Measurements from ENCODE around the gene RBM17. TPM values are rescaled to one million over a fixed set of nuclear protein-coding genes. Genes with fewer than 3 reads are reported as not detected.
"Not testable (repeated sequence)": the region's sequence is repeated elsewhere in the genome, so short reads cannot be mapped to it uniquely, and the experiment has no call there.

RBM17 gene
- total RNA-seq, 2 donors from 2014 or later, result 54.5 to 57.0 TPM

GRCh38 chr10:6101181-6101580, 12.3 kb downstream of the RBM17 start:
- Histone ChIP-seq H3K4me1 (peaks cover 1% of the 10 kb centered on the region), H3K9me3 (no peaks in the 10 kb centered on the region), H3K27me3 (no peaks in the 10 kb centered on the region), H3K4me3 (no peak overlapping the region), H3K36me3 (replicated peaks in 1 of 2; ENCODE audit: insufficient read depth in 1 of 2, low read depth in 2 of 2) (peaks cover 0 to 16% of the 10 kb centered on the region in 2 donors), H3K27ac (no peak overlapping the region)
- WGBS, 2 donors, result 86 to 90% methylated on average over 8 of the region's 8 CpGs
- no peak for TF ChIP-seq CTCF (IDR thresholded peaks at IDR 0.05)
- TF ChIP-seq POLR2A (IDR thresholded peaks at IDR 0.05), result no peak
- ATAC-seq, result no peak
- intact Hi-C loops (cut with DNase I), result no loop called here
- no peak for DNase-seq

DNA sequence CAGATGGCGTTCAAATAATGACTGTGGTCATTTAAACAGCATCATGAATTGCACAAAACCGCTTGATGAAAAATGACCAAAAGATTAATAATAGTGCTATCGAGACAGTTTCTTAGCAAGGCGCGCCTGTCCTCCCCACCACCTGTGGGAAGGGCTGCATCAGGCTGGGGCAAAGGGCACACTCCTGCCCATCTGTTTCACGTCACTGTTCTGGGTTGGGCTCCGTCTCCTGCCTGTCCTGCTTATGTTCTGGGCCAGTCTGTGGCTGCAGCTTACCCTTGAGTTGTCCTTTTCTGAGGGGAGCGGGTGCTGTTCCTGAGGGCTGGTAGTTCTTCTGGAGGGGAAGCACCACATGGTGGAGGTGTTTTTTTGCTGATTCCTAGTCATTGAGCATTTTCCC, 13.3 kb downstream of the RBM17 start:
- H3K4me1 ChIP-seq, result no peaks in the 10 kb centered on the region
- no peak for TF ChIP-seq CTCF (IDR thresholded peaks at IDR 0.05)
- no peak for TF ChIP-seq POLR2A (IDR thresholded peaks at IDR 0.05)
- no peaks in the 10 kb centered on the region for H3K27me3 ChIP-seq
- H3K9me3 ChIP-seq, result no peaks in the 10 kb centered on the region
- peaks cover 0 to 16% of the 10 kb centered on the region in 2 donors for H3K36me3 ChIP-seq (replicated peaks in 1 of 2; ENCODE audit: insufficient read depth in 1 of 2, low read depth in 2 of 2)
- 88 to 93% methylated on average over 7 to 8 of the region's 8 CpGs for WGBS, 2 donors
- H3K27ac ChIP-seq, result no peak overlapping the region
- ATAC-seq, result no peak
- DNase-seq, result no peak
- intact Hi-C loops (cut with DNase I), result no loop called here
- H3K4me3 ChIP-seq, result no peak overlapping the region

DNA sequence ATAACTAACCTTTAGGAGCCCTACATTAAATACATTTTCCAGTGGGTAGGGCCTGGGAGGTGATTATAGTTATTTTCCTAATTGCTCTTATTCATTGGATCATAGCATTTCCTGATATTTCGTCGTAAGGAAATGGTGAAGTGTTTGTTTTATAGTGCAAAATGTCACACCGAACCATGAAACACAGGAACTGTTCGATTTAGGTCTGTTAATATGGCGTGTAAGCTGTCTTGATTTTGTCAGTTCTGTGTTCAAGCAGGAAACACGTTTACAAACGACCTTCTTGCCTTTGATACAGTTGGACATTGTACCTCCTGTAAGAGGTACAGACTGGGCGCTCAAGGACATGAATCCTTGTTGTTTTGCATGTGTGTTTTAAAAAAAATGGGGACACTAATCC, 14.8 kb downstream of the RBM17 start:
- TF ChIP-seq POLR2A (IDR thresholded peaks at IDR 0.05) (no peak), CTCF (IDR thresholded peaks at IDR 0.05) (no peak)
- 60 to 65% methylated on average over 8 of the region's 8 CpGs for WGBS, 2 donors
- Histone ChIP-seq H3K36me3 (replicated peaks in 1 of 2; ENCODE audit: insufficient read depth in 1 of 2, low read depth in 2 of 2) (peaks cover 0 to 19% of the 10 kb centered on the region in 2 donors), H3K4me3 (no peak overlapping the region), H3K27ac (no peak overlapping the region), H3K4me1 (no peaks in the 10 kb centered on the region), H3K9me3 (no peaks in the 10 kb centered on the region), H3K27me3 (no peaks in the 10 kb centered on the region)
- DNase-seq (no peak), ATAC-seq (no peak)
- intact Hi-C loops (cut with DNase I), result no loop called here

GRCh38 chr10:6107616-6108015, 18.8 kb downstream of the RBM17 start:
- DNase-seq, H3K9me3 ChIP-seq, H3K27ac ChIP-seq, H3K4me3 ChIP-seq, ATAC-seq, H3K4me1 ChIP-seq, H3K27me3 ChIP-seq: not testable (repeated sequence)
- intact Hi-C loops (cut with DNase I), result loop anchor here (5.0 kb wide), 1 partner anchor 295 kb away; no protein-coding TSS in a partner anchor
- H3K36me3 ChIP-seq (replicated peaks in 1 of 2; ENCODE audit: insufficient read depth in 1 of 2, low read depth in 2 of 2), result peaks cover 0 to 20% of the 10 kb centered on the region in 2 donors
- 77 to 78% methylated on average over 3 of the region's 3 CpGs for WGBS, 2 donors

DNA sequence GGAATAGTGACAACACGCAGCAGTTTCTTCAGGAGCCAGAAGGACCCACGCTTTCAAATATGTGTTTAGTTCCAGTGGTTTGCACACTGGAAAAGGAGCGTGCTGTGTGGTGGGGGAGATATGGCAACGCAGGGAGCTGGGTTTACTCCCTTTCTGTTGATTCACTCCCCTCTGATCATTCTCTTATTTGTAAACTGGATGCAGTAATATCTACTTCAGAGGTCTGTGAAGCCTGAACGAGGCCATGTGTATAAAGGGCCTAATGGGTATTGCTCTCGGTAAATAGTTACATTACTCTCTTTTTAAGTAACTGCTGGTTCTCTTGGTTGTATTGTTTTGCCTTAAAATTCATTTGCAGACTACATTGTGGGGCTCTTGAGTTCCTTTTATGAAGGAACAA, 19.2 kb downstream of the RBM17 start:
- Histone ChIP-seq H3K27me3 (no peaks in the 10 kb centered on the region), H3K4me3 (no peak overlapping the region), H3K9me3 (no peaks in the 10 kb centered on the region), H3K36me3 (replicated peaks in 1 of 2; ENCODE audit: insufficient read depth in 1 of 2, low read depth in 2 of 2) (peaks cover 0 to 21% of the 10 kb centered on the region in 2 donors), H3K27ac (no peak overlapping the region), H3K4me1 (no peaks in the 10 kb centered on the region)
- ATAC-seq (no peak), DNase-seq (no peak)
- TF ChIP-seq CTCF (IDR thresholded peaks at IDR 0.05), result no peak
- TF ChIP-seq POLR2A (IDR thresholded peaks at IDR 0.05), result no peak
- WGBS, 2 donors, result 77 to 79% methylated on average over 6 of the region's 6 CpGs
- intact Hi-C loops (cut with DNase I), result loop anchor here (5.0 kb wide), 1 partner anchor 294 kb away; no protein-coding TSS in a partner anchor
